Ascending aorta (tissue), 2 donors: ENCODE measurements around the gene TBX4. TPM values are rescaled to one million over a fixed set of nuclear protein-coding genes. Genes with fewer than 3 reads are reported as not detected.

Source experiments
- DNase-seq, 2 donors: peaks; one replicate each; pipeline ENCODE4 v3.0.0-alpha.2; 2019; ENCODE audit warnings: low spot score in 2 of 2
- H3K27ac ChIP-seq, 2 donors: fragments of 200-600 bp; sonication (generic); one replicate each; pipeline ENCODE4 v1.5.1; 2016 to 2017; ENCODE audit warnings: mild to moderate bottlenecking in 1 of 2
- H3K27me3 ChIP-seq: fragments of 200-600 bp; sonication (generic); one replicate; pipeline ENCODE4 v1.5.1; 2017
- H3K36me3 ChIP-seq, 2 donors: fragments of 200-600 bp; sonication (generic); one replicate each; pipeline ENCODE4 v1.5.1; 2016
- H3K4me1 ChIP-seq, 2 donors: fragments of 200-600 bp; sonication (generic); one replicate each; pipeline ENCODE4 v1.5.1; 2016 to 2017; ENCODE audit warnings: mild to moderate bottlenecking in 1 of 2
- H3K4me3 ChIP-seq, 2 donors: fragments of 200-600 bp; sonication (generic); one replicate each; pipeline ENCODE4 v1.5.1; 2016 to 2017; ENCODE audit warnings: mild to moderate bottlenecking in 1 of 2
- H3K9me3 ChIP-seq, 2 donors: fragments of 200-600 bp; sonication (generic); one replicate each; pipeline ENCODE4 v1.5.1; 2016
- intact Hi-C: fragments of 100-400 bp; cut with DNase I; formaldehyde crosslinking; loops from one replicate; pipeline ENCODE4 v1.15.1; 2023
- total RNA-seq: library from RNA; depleted of rRNA; stranded (reverse); fragments of >200 nt; gene quantifications from one replicate; pipeline ENCODE4 v1.1.0, GENCODE V29; 2016
- TF ChIP-seq, protein P1 (sequence below), 3 experiments: fragments of 200-600 bp in 2 of 3; fragments of 450-650 bp in 1 of 3; sonication (generic) in 2 of 3; IDR thresholded peaks; one replicate each; pipeline ENCODE4 v1.5.1; 2016 to 2019; ENCODE audit warnings: antibody characterized with exemption in 3 of 3, mild to moderate bottlenecking in 1 of 3, moderate library complexity in 1 of 3

TBX4 gene
- total RNA-seq, 1 donor from 2014 or later: not detected

DNA sequence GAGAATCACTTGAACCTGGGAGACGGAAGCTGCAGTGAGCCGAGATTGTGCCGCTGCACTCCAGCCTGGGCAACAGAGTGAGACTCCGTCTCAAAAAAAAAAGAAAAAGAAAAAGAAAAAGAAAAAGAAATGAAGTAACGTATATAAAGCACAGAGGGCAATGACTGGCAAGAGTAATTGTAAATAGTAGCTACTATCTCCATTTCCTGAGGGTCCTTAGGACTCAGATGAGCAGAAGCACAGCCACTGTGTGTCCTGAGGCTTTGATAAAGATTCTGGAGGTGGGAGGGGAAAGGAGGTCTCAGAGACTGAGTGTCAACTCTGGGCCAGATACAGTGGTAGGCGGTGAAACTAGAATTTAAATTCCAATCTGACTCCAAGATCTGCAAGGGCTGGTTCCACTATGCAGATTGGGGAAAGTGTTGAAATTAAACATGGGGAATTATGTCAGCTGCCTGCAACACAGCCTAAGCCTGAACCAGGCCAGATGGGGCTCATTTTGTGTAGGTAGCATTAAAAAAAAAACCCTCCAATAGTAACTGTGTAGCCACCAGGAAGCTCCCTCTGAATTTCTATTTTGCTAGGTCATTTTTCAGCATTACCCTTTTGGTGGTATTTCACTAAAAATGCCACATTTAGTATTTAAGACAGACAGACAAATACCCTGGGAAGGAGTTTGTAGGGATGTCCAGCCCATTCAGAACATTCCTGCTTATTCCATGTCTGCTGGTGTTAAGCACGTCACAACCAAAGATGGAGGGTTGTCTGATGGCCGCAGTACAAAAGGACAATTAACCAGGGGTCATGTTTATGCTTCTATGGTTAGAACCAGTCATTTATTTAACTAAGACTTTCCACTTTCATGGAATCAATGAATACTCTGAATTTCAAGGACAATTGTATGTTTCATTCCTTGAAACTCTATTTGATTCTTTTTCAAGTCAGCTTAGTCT lies 46.1 kb downstream of the TBX4 start:
- no peak overlapping the region for H3K27ac ChIP-seq
- no peaks in the 10 kb centered on the region for H3K36me3 ChIP-seq
- H3K4me3 ChIP-seq: no peak overlapping the region
- no peaks in the 10 kb centered on the region for H3K9me3 ChIP-seq
- intact Hi-C loops: no loop called here
- TF ChIP-seq, protein P1, sequence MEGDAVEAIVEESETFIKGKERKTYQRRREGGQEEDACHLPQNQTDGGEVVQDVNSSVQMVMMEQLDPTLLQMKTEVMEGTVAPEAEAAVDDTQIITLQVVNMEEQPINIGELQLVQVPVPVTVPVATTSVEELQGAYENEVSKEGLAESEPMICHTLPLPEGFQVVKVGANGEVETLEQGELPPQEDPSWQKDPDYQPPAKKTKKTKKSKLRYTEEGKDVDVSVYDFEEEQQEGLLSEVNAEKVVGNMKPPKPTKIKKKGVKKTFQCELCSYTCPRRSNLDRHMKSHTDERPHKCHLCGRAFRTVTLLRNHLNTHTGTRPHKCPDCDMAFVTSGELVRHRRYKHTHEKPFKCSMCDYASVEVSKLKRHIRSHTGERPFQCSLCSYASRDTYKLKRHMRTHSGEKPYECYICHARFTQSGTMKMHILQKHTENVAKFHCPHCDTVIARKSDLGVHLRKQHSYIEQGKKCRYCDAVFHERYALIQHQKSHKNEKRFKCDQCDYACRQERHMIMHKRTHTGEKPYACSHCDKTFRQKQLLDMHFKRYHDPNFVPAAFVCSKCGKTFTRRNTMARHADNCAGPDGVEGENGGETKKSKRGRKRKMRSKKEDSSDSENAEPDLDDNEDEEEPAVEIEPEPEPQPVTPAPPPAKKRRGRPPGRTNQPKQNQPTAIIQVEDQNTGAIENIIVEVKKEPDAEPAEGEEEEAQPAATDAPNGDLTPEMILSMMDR (IDR thresholded peaks at IDR 0.05): no peak
- H3K27me3 ChIP-seq: no peaks in the 10 kb centered on the region
- H3K4me1 ChIP-seq: no peaks in the 10 kb centered on the region
- no peak for DNase-seq

DNA sequence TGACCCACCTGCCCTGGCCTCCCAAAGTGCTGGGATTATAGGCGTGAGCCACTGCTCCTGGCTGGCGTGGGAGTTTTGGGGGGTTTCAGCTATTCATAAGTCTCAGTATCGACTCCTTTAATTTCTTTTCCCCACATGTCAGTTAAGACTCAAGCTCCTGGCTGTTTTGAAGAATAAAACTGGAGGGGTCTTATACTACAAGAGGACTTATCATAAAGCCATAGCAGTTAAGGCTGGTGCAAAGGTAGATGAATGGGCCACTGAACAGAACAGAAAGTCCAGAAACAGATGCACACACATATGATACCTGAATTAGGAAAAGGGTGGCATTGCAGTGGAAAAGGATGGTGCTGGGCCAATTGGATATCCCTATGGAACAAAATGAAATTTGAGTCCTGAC lies 47.4 kb downstream of the TBX4 start:
- no peak for DNase-seq
- intact Hi-C loops: no loop called here
- no peaks in the 10 kb centered on the region for H3K36me3 ChIP-seq
- no peak overlapping the region for H3K27ac ChIP-seq
- H3K4me3 ChIP-seq: no peak overlapping the region
- no peaks in the 10 kb centered on the region for H3K27me3 ChIP-seq
- H3K9me3 ChIP-seq: no peaks in the 10 kb centered on the region
- TF ChIP-seq, protein P1 (IDR thresholded peaks at IDR 0.05): no peak
- no peaks in the 10 kb centered on the region for H3K4me1 ChIP-seq

DNA sequence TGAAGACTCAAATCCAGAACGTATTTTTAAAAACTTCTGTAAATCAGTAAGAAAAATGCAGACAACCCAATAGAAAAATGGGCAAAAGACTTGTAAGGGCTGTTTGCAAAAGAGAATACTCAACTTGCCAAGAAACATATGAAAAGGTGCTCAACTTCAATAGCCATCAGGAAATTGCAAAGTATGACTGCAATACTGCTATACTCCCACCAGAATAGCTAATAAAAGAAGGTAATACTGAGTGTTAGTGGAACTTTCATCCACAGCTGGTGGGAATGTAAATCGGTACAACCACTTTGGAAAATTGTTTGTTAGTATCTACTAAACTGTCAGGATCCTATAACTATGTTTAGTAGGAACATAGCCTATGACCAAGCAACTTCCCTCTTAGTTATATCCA lies 48.1 kb downstream of the TBX4 start:
- H3K4me1 ChIP-seq: no peaks in the 10 kb centered on the region

DNA sequence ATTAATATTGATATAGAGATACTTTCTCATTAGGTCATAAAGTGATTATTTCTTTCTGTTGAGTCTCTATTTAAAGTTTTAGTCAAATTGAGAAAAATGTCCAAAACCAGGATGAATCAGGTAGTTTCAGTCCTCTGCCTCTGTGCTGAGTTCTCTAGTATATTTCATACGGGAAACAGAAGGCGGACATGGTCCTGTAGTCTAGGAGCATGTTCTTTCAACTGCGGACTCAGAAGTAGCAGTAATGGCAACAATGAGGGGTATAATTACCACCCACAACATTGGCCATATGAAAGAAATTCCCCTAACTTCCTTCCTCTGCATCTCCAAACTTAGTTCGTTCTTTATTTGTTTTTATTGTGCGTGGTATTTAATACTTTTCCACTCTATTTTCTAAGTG lies 50.1 kb downstream of the TBX4 start:
- TF ChIP-seq, protein P1 (IDR thresholded peaks at IDR 0.05): no peak
- Histone ChIP-seq H3K4me1 (no peaks in the 10 kb centered on the region), H3K27ac (no peak overlapping the region), H3K4me3 (no peak overlapping the region), H3K27me3 (no peaks in the 10 kb centered on the region), H3K36me3 (no peaks in the 10 kb centered on the region), H3K9me3 (no peaks in the 10 kb centered on the region)
- no peak for DNase-seq
- intact Hi-C loops: no loop called here

More for the DNA sequence above, 48.1 kb downstream of the TBX4 start:
- H3K4me3 ChIP-seq: no peak overlapping the region
- H3K36me3 ChIP-seq: no peaks in the 10 kb centered on the region
- no peaks in the 10 kb centered on the region for H3K27me3 ChIP-seq
- H3K27ac ChIP-seq: no peak overlapping the region
- TF ChIP-seq, protein P1 (IDR thresholded peaks at IDR 0.05): no peak
- intact Hi-C loops: no loop called here
- no peaks in the 10 kb centered on the region for H3K9me3 ChIP-seq
- DNase-seq: no peak

DNA sequence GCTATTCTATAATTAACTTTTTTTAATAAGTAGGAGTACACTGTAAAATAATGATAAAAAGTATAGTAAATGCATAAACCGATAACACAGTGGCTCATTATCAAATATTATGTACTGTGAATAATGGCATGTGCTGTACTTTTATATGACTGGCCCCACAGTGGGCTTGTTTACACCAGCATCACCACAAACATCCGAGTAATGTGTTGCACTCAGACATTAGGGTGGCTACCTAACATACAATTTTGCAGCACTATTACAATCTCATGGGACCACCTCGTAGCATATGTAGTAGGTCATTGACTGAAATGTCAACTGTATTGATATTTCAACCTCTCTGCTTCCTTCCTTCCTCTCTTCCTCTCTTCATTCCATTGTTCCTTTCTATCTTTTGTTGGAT lies 51.7 kb downstream of the TBX4 start:
- H3K27me3 ChIP-seq: no peaks in the 10 kb centered on the region
- H3K9me3 ChIP-seq: no peaks in the 10 kb centered on the region
- no peak overlapping the region for H3K4me3 ChIP-seq
- no peaks in the 10 kb centered on the region for H3K4me1 ChIP-seq
- intact Hi-C loops: no loop called here
- DNase-seq: no peak
- TF ChIP-seq, protein P1 (IDR thresholded peaks at IDR 0.05): no peak
- no peak overlapping the region for H3K27ac ChIP-seq
- no peaks in the 10 kb centered on the region for H3K36me3 ChIP-seq
